Fibroblast of lung (primary cell): ENCODE results near the gene TMEM131L. TPM values are rescaled to one million over a fixed set of nuclear protein-coding genes. Genes with fewer than 3 reads are reported as not detected.
"Not testable (repeated sequence)": the region's sequence is repeated elsewhere in the genome, so short reads cannot be mapped to it uniquely, and the experiment has no call there.

ENCODE experiments used
- DNase-seq, 2 donors: peaks; one replicate each; pipeline versions ENCODE4 v3.0.0 to v3.0.0-alpha.2; 2010; ENCODE audit warnings: low read depth in 2 of 2
- H2AFZ ChIP-seq: 2 replicates; pipeline ENCODE4 v1.5.1; 2012; ENCODE audit warnings: low read length, control low read depth, inconsistent platforms
- H3K27ac ChIP-seq: 2 replicates; pipeline ENCODE4 v1.5.1; 2011; ENCODE audit warnings: low read length, control low read depth; ENCODE audit not compliant: insufficient read depth
- H3K27me3 ChIP-seq: 2 replicates; pipeline ENCODE4 v1.5.1; 2011; ENCODE audit warnings: mild to moderate bottlenecking, low read length; ENCODE audit not compliant: control insufficient read depth, insufficient read depth
- H3K36me3 ChIP-seq: 2 replicates; pipeline ENCODE4 v1.5.1; 2011; ENCODE audit warnings: low read length; ENCODE audit not compliant: control insufficient read depth, insufficient read depth
- H3K4me1 ChIP-seq: 2 replicates; pipeline ENCODE4 v1.5.1; 2011; ENCODE audit warnings: low read length; ENCODE audit not compliant: control insufficient read depth, insufficient read depth; ENCODE audit errors: extremely low read depth
- H3K4me2 ChIP-seq: 2 replicates; pipeline ENCODE4 v1.5.1; 2011; ENCODE audit warnings: low read length, control low read depth; ENCODE audit not compliant: insufficient read depth; ENCODE audit errors: extremely low read depth
- H3K4me3 ChIP-seq, 4 experiments: fragments of 200-600 bp in 1 of 4; sonication (generic) in 1 of 4; replicated peaks in 1 of 4; 2 replicates each; pipeline ENCODE4 v1.5.1; 2011 to 2016; ENCODE audit warnings: low read length in 4 of 4, low read depth in 3 of 4, mild to moderate bottlenecking in 3 of 4, control low read depth in 2 of 4, inconsistent platforms in 1 of 4, mixed read lengths in 1 of 4; ENCODE audit not compliant: insufficient read depth in 1 of 4; ENCODE audit errors: control extremely low read depth in 1 of 4
- H3K79me2 ChIP-seq: 2 replicates; pipeline ENCODE4 v1.5.1; 2012; ENCODE audit warnings: mild to moderate bottlenecking, low read length, inconsistent platforms; ENCODE audit not compliant: control insufficient read depth, insufficient read depth
- H3K9ac ChIP-seq: 2 replicates; pipeline ENCODE4 v1.5.1; 2011; ENCODE audit warnings: mild to moderate bottlenecking, low read length, control low read depth; ENCODE audit not compliant: insufficient read depth
- H3K9me3 ChIP-seq: 2 replicates; pipeline ENCODE4 v1.5.1; 2012; ENCODE audit warnings: low read depth, low read length; ENCODE audit not compliant: control insufficient read depth, insufficient read depth
- H4K20me1 ChIP-seq: 2 replicates; pipeline ENCODE4 v1.5.1; 2011; ENCODE audit warnings: low read length; ENCODE audit not compliant: control insufficient read depth, insufficient read depth; ENCODE audit errors: extremely low read depth
- EZH2 ChIP-seq: IDR thresholded peaks from 2 replicates; pipeline ENCODE4 v1.5.1; 2012; ENCODE audit warnings: low read length, control low read depth, mild to moderate bottlenecking; ENCODE audit errors: missing control alignments
- polyA plus RNA-seq, 2 donors: library from polyadenylated mRNA; depleted of rRNA in 1 of 2; stranded (reverse) in 1 of 2; unstranded in 1 of 2; fragments of >200 nt; gene quantifications; 2 replicates each; pipeline ENCODE4 v1.2.1, GENCODE V29; 2011 to 2012; ENCODE audit warnings: missing spikeins in 1 of 2
- total RNA-seq: library from RNA; depleted of rRNA; stranded (reverse); fragments of >200 nt; gene quantifications from 2 replicates; pipeline ENCODE4 v1.2.1, GENCODE V29; 2014
- TF ChIP-seq, protein P1 (sequence below), 2 donors: IDR thresholded peaks in 1 of 2; conservative IDR thresholded peaks in 1 of 2; 1 replicate in 1 of 2; 2 replicates in 1 of 2; pipeline ENCODE4 v1.5.1; 2011 to 2012; ENCODE audit warnings: low read length in 2 of 2, control low read depth in 1 of 2, inconsistent platforms in 1 of 2, low read depth in 1 of 2, mild to moderate bottlenecking in 1 of 2

The TMEM131L gene
- total and polyA plus RNA-seq, 2 donors (not counting 1 experiment from before 2014, with no cell fraction given): 7.7 to 15.0 TPM

DNA sequence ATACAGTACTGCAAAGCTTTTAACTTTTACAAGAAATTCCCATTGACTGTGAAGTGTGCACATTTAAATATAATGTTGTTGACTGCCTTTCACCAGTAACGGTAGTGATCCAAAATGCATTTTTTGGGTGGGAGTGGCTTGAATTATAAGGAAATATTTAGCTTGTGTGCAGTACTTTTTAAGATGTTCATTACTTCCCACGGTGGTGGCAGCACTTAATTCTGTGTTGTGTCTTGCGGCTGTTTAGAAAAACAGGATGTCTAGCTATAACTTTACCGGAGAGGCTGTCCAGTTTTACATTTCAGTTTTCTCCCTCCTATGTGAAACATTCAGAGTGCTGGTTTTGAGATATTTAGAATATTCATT is 1.7 kb downstream of the TMEM131L start:
- no peaks in the 10 kb centered on the region for H4K20me1 ChIP-seq
- no peaks in the 10 kb centered on the region for H3K9me3 ChIP-seq
- H3K79me2 ChIP-seq: peaks cover 12% of the 10 kb centered on the region
- H3K9ac ChIP-seq: no peak overlapping the region
- no peaks in the 10 kb centered on the region for H3K27me3 ChIP-seq
- peaks cover 4% of the 10 kb centered on the region for H3K4me1 ChIP-seq
- H3K36me3 ChIP-seq: no peaks in the 10 kb centered on the region
- H2AFZ ChIP-seq: no peak overlapping the region
- peak overlapping the region; percentile 75 to 90 (median 80) for H3K4me3 ChIP-seq
- H3K4me2 ChIP-seq: peak overlapping the region; percentile 94
- peak in 1 of 2 donors; percentile 46 for DNase-seq
- H3K27ac ChIP-seq: no peak overlapping the region
- TF ChIP-seq, protein P1, sequence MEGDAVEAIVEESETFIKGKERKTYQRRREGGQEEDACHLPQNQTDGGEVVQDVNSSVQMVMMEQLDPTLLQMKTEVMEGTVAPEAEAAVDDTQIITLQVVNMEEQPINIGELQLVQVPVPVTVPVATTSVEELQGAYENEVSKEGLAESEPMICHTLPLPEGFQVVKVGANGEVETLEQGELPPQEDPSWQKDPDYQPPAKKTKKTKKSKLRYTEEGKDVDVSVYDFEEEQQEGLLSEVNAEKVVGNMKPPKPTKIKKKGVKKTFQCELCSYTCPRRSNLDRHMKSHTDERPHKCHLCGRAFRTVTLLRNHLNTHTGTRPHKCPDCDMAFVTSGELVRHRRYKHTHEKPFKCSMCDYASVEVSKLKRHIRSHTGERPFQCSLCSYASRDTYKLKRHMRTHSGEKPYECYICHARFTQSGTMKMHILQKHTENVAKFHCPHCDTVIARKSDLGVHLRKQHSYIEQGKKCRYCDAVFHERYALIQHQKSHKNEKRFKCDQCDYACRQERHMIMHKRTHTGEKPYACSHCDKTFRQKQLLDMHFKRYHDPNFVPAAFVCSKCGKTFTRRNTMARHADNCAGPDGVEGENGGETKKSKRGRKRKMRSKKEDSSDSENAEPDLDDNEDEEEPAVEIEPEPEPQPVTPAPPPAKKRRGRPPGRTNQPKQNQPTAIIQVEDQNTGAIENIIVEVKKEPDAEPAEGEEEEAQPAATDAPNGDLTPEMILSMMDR (conservative IDR thresholded peaks at IDR 0.05 in 1 of 2, IDR thresholded peaks at IDR 0.05 in 1 of 2; ENCODE audit: low read depth in 1 of 2, low read length in 2 of 2): no peak
- TF ChIP-seq EZH2: no peak

DNA sequence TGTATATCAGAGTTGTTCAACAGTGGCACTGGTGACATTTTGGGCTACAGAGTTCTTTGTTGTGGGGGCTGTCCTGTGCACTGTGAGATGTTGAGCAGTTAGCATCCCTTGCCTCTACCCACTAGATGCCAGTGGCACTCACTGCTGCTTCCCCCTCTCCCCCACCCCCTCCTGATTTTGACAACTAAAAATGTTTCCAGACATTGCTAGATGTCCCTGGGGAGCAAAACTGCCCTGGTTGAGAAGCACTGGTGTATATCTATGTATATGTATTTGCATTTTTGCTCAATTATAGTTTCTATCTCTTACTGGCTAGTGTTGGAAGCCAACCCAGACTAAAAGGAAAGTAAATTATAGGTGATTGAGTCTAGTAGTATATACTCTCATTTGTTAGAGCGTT is 2.4 kb downstream of the TMEM131L start:
- Histone ChIP-seq H3K4me2 (peak overlapping the region; percentile 94), H3K9ac (no peak overlapping the region), H3K4me1 (peaks cover 4% of the 10 kb centered on the region), H4K20me1 (no peaks in the 10 kb centered on the region), H3K4me3 (peak overlapping the region in 2 of 4 experiments; percentile 38 to 90), H3K27ac (no peak overlapping the region), H3K9me3 (no peaks in the 10 kb centered on the region), H2AFZ (no peak overlapping the region), H3K27me3 (no peaks in the 10 kb centered on the region), H3K36me3 (no peaks in the 10 kb centered on the region), H3K79me2 (peaks cover 12% of the 10 kb centered on the region)
- DNase-seq: no peak
- TF ChIP-seq, protein P1 (conservative IDR thresholded peaks at IDR 0.05 in 1 of 2, IDR thresholded peaks at IDR 0.05 in 1 of 2; ENCODE audit: low read depth in 1 of 2, low read length in 2 of 2): no peak
- TF ChIP-seq EZH2: no peak

DNA sequence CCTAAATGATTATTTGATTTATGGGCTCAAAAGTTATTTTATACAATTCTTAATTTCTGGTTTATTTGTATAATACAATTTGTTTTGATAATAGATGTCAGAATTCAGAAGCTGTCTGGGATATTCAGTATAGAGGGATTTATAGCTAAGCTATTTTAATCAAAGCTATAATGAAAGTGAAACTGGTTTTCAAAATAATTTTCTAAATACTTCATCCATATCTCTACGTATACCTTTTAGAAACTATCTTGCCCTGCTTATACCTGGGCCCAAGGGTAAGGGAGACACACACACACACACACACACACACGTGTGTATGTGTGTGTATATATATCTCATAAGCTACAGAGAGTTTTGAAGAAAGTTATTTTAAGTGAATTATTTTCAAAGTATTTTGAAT is 2.9 kb downstream of the TMEM131L start:
- Histone ChIP-seq H3K4me3 (peak overlapping the region in 3 of 4 experiments; percentile 18 to 90 (median 38)), H3K9ac (no peak overlapping the region), H3K27me3 (no peaks in the 10 kb centered on the region), H3K4me1 (peaks cover 4% of the 10 kb centered on the region), H4K20me1 (no peaks in the 10 kb centered on the region), H3K4me2 (peak overlapping the region; percentile 94), H3K9me3 (no peaks in the 10 kb centered on the region), H2AFZ (no peak overlapping the region), H3K79me2 (peaks cover 12% of the 10 kb centered on the region), H3K36me3 (no peaks in the 10 kb centered on the region), H3K27ac (no peak overlapping the region)
- no peak for DNase-seq
- TF ChIP-seq, protein P1 (conservative IDR thresholded peaks at IDR 0.05 in 1 of 2, IDR thresholded peaks at IDR 0.05 in 1 of 2; ENCODE audit: low read depth in 1 of 2, low read length in 2 of 2): no peak
- no peak for TF ChIP-seq EZH2

DNA sequence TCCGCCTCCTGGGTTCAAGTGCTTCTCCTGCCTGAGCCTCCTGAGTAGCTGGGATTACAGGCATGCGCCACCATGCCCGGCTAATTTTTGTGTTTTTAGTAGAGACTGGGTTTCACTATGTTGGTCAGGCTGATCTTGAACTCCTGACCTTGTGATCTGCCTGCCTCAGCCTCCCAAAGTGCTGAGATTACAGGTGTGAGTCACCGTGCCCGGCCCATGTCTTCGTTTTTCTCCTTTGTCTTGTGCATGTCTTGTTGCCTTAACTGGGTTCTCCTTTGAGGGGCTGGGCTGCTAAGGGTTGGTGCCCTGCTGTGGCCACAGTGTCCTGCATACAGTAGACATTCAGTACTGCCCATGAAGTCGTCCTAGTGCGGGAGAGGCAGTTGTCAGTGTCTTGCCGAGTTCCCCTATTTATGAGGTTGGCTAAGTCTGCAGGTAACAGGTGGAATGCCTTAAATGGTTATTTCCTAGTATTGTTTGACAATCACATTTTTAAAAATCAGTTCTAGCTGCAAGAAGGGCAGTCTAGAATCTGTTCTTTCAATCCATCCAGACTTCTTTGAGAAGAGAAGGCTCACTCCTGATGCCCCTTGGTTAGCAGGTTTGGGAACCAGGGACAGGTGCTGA is 5.0 kb downstream of the TMEM131L start:
- peaks cover 12% of the 10 kb centered on the region for H3K79me2 ChIP-seq
- not testable (repeated sequence) for H3K36me3 ChIP-seq, H4K20me1 ChIP-seq, H3K27me3 ChIP-seq, H3K4me2 ChIP-seq, DNase-seq, H2AFZ ChIP-seq, H3K4me1 ChIP-seq, H3K4me3 ChIP-seq, H3K9me3 ChIP-seq, H3K27ac ChIP-seq, H3K9ac ChIP-seq
